HepG2 (cell line): Measurements from ENCODE around the gene PDHX.

ENCODE experiments used
- E2F5 ChIP-seq: sonication (generic); formaldehyde crosslinking; conservative IDR thresholded peaks from 2 replicates; pipeline ENCODE4 v1.4.0; 2020; ENCODE audit warnings: missing genetic modification reagents
- ETV6 ChIP-seq: sonication (generic); formaldehyde crosslinking; conservative IDR thresholded peaks from 2 replicates; pipeline ENCODE4 v1.4.0; 2020; ENCODE audit warnings: missing genetic modification reagents
- KAT2B ChIP-seq: fragments of 150-350 bp; IDR thresholded peaks from 2 replicates; pipeline ENCODE4 v1.6.1; 2014; ENCODE audit warnings: low read depth, low read length, borderline replicate concordance
- KDM1A ChIP-seq: IDR thresholded peaks from 2 replicates; pipeline ENCODE4 v1.6.1; 2016; ENCODE audit warnings: missing compliant biosample characterization
- SETDB1 ChIP-seq: sonication (generic); formaldehyde crosslinking; IDR thresholded peaks from 2 replicates; pipeline ENCODE4 v1.5.1; 2020; ENCODE audit warnings: missing genetic modification reagents, mild to moderate bottlenecking, borderline replicate concordance
- TAF1 ChIP-seq: sonication (generic); formaldehyde crosslinking; IDR thresholded peaks from 2 replicates; pipeline ENCODE4 v1.4.0; 2020; ENCODE audit warnings: missing genetic modification reagents
- ZNF17 ChIP-seq: sonication (generic); formaldehyde crosslinking; IDR thresholded peaks from 2 replicates; pipeline ENCODE4 v1.5.0; 2020; ENCODE audit warnings: mild to moderate bottlenecking, missing genetic modification reagents
- ZNF747 ChIP-seq: sonication (generic); formaldehyde crosslinking; IDR thresholded peaks from 2 replicates; pipeline ENCODE4 v1.8.1; 2023; ENCODE audit warnings: missing genetic modification reagents, mild to moderate bottlenecking, borderline replicate concordance
- TF ChIP-seq, protein P1 (sequence below): sonication (generic); formaldehyde crosslinking; IDR thresholded peaks from 2 replicates; pipeline ENCODE4 v1.4.0; 2020; ENCODE audit warnings: missing genetic modification reagents, mild to moderate bottlenecking, borderline replicate concordance
- TF ChIP-seq, protein P2 (sequence below): sonication (generic); formaldehyde crosslinking; IDR thresholded peaks from 2 replicates; pipeline ENCODE4 v1.5.0; 2020; ENCODE audit warnings: mild to moderate bottlenecking, missing genetic modification reagents, moderate library complexity

DNA sequence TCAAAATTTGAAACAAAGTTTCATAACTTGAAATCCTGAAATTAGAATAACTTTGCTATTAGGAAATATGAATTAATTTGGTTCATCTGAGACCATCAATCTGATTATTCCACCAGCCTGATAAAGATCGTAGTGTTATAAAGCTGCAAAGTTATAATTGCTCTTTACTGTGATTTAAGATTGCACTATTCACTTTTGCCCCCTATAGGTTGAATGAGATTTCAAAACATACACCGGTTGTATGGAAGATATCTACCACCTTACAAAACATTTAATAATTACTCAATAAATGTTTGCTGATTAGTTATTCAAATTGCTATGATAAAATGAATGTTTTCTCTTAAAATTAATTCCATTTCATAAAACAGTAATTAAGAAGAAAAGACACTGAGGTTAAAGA, 26.3 kb upstream of the PDHX start:
- TF ChIP-seq SETDB1: no peak
- TF ChIP-seq TAF1: no peak
- no peak for TF ChIP-seq ZNF17
- TF ChIP-seq, protein P1, sequence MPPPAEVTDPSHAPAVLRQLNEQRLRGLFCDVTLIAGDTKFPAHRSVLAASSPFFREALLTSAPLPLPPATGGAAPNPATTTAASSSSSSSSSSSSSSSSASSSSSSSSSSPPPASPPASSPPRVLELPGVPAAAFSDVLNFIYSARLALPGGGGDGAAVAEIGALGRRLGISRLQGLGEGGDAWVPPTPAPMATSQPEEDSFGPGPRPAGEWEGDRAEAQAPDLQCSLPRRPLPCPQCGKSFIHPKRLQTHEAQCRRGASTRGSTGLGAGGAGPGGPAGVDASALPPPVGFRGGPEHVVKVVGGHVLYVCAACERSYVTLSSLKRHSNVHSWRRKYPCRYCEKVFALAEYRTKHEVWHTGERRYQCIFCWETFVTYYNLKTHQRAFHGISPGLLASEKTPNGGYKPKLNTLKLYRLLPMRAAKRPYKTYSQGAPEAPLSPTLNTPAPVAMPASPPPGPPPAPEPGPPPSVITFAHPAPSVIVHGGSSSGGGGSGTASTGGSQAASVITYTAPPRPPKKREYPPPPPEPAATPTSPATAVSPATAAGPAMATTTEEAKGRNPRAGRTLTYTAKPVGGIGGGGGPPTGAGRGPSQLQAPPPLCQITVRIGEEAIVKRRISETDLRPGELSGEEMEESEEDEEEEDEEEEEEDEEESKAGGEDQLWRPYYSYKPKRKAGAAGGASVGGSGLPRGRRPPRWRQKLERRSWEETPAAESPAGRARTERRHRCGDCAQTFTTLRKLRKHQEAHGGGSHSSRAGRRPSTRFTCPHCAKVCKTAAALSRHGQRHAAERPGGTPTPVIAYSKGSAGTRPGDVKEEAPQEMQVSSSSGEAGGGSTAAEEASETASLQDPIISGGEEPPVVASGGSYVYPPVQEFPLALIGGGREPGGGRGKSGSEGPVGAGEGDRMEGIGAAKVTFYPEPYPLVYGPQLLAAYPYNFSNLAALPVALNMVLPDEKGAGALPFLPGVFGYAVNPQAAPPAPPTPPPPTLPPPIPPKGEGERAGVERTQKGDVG (CRISPR knock-in tag): no peak
- TF ChIP-seq, protein P2, sequence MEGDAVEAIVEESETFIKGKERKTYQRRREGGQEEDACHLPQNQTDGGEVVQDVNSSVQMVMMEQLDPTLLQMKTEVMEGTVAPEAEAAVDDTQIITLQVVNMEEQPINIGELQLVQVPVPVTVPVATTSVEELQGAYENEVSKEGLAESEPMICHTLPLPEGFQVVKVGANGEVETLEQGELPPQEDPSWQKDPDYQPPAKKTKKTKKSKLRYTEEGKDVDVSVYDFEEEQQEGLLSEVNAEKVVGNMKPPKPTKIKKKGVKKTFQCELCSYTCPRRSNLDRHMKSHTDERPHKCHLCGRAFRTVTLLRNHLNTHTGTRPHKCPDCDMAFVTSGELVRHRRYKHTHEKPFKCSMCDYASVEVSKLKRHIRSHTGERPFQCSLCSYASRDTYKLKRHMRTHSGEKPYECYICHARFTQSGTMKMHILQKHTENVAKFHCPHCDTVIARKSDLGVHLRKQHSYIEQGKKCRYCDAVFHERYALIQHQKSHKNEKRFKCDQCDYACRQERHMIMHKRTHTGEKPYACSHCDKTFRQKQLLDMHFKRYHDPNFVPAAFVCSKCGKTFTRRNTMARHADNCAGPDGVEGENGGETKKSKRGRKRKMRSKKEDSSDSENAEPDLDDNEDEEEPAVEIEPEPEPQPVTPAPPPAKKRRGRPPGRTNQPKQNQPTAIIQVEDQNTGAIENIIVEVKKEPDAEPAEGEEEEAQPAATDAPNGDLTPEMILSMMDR (CRISPR knock-in tag): peak; percentile 50
- no peak for TF ChIP-seq ETV6 (CRISPR knock-in tag)
- no peak for TF ChIP-seq ZNF747
- TF ChIP-seq E2F5 (CRISPR knock-in tag): no peak
- no peak for TF ChIP-seq KAT2B
- no peak for TF ChIP-seq KDM1A (CRISPR knock-in tag)
